ENCODE measurements around the gene TMC4. TPM values are rescaled to one million over a fixed set of nuclear protein-coding genes. Genes with fewer than 3 reads are reported as not detected.
A peak's percentile ranks its signal among the peaks of the same experiment; 100 is the strongest.
"Not testable (repeated sequence)": the region's sequence is repeated elsewhere in the genome, so short reads cannot be mapped to it uniquely, and the experiment has no call there.

Gene TMC4
- total RNA-seq, 3 donors from 2014 or later: 107 to 276 (median 178) TPM

DNA sequence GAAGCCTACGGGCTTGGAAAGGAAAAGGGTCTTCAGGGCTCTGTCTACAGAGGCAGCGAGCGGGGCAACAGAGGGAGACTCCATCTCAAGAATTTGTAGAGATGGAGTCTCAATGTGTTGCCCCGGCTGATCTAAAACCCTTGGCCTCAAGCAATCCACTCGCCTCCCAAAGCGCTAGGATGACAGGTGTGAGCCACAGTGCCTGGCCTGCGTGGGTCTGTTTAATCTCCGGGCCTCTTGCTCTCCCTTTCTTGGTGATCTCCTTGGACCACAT lies 35.8 kb upstream of the TMC4 start:
- Histone ChIP-seq H3K4me3 (no peak overlapping the region), H3K36me3 (ENCODE audit: low read depth) (peaks cover 7% of the 10 kb centered on the region), H3K4me1 (ENCODE audit: low read depth) (peaks cover 66% of the 10 kb centered on the region), H3K9me3 (no peaks in the 10 kb centered on the region)
- intact Hi-C loops (cut with DNase I, micrococcal nuclease): no loop called here
- ATAC-seq (no peak), DNase-seq (no peak)
- TF ChIP-seq CTCF (IDR thresholded peaks at IDR 0.05): no peak

GRCh38 chr19:54207983-54208783 lies 35.2 kb upstream of the TMC4 start:
- TF ChIP-seq CTCF (IDR thresholded peaks at IDR 0.05): no peak
- H3K36me3 ChIP-seq (ENCODE audit: low read depth): peaks cover 7% of the 10 kb centered on the region
- H3K4me3 ChIP-seq: no peak overlapping the region
- peaks cover 72% of the 10 kb centered on the region for H3K4me1 ChIP-seq (ENCODE audit: low read depth)
- no peaks in the 10 kb centered on the region for H3K9me3 ChIP-seq
- ATAC-seq (peak; percentile 7), DNase-seq (peak; percentile 43 to 64 (median 61))
- intact Hi-C loops (cut with DNase I, micrococcal nuclease): no loop called here

- intact Hi-C loops (cut with DNase I, micrococcal nuclease): no loop called here
- no peak for TF ChIP-seq CTCF (IDR thresholded peaks at IDR 0.05)
- H3K36me3 ChIP-seq (ENCODE audit: low read depth): peaks cover 7% of the 10 kb centered on the region
- H3K9me3 ChIP-seq: no peaks in the 10 kb centered on the region
- H3K4me3 ChIP-seq: no peak overlapping the region
- DNase-seq (peak in 1 of 3 donors; percentile 32), ATAC-seq (no peak)
- peaks cover 77% of the 10 kb centered on the region for H3K4me1 ChIP-seq (ENCODE audit: low read depth)
Observed at GRCh38 chr19:54207676-54207982, 34.7 kb upstream of the TMC4 start.

GRCh38 chr19:54207193-54207592 lies 34.2 kb upstream of the TMC4 start:
- intact Hi-C loops (cut with DNase I, micrococcal nuclease); H3K9me3 ChIP-seq; H3K36me3 ChIP-seq (ENCODE audit: low read depth); ATAC-seq; H3K4me3 ChIP-seq: not testable (repeated sequence)
- DNase-seq: peak in 1 of 3 donors; percentile 29
- H3K4me1 ChIP-seq (ENCODE audit: low read depth): peaks cover 82% of the 10 kb centered on the region

DNA sequence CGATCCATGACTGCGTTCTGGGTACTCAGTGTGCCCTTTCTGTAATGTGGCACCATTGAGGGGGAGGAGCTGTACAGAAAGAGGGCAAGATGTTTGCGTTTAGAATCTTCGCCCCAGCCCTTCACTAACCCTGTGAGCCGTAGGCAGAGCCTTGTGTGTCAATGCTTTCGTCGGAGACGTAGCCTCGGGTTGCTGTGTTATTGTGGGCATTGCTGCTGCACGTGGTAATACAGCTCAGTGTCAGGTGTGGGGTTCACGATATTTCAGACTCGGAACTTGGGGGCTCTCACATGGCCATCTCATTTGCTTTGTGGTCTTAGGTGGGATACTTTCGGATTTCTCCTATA lies 33.8 kb upstream of the TMC4 start:
- H3K9me3 ChIP-seq: no peaks in the 10 kb centered on the region
- intact Hi-C loops (cut with DNase I, micrococcal nuclease): no loop called here
- H3K4me1 ChIP-seq (ENCODE audit: low read depth): peaks cover 86% of the 10 kb centered on the region
- no peak overlapping the region for H3K4me3 ChIP-seq
- TF ChIP-seq CTCF (IDR thresholded peaks at IDR 0.05): no peak
- DNase-seq (no peak), ATAC-seq (no peak)
- peaks cover 7% of the 10 kb centered on the region for H3K36me3 ChIP-seq (ENCODE audit: low read depth)

DNA sequence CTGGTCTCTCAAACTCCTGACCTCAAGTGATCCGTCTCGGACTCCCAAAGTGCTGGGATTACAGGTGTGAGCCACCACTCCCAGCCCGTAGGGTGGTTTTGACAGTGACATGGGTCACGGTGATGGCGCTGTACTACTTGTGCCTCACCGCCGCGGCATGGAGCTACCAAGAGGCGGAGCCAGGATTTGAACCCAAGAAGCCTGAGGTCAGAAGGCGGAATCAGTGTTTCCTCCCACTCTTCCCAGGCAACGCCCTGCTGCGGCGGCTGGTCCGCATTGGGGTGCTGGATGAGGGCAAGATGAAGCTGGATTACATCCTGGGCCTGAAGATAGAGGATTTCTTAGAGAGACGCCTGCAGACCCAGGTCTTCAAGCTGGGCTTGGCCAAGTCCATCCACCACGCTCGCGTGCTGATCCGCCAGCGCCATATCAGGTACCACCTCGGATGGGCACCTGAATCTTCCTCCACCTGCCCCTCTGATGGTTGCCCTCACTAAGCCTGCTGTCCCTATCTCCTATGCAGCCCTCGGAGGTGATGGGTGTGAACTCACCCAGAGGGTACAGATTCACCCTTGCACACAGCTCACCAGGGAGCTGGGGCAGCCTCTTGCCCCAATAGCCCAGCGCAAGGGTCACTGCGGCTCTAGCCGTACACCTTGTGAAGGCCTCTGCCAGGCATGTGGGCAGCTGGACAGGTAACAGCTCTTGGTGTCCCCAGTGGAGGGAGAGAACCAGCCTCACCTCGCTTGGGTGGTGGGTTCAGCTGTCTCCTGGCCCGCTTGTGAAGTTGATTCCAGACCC lies 33.3 kb upstream of the TMC4 start:
- Histone ChIP-seq H3K36me3 (ENCODE audit: low read depth) (peaks cover 7% of the 10 kb centered on the region), H3K4me1 (ENCODE audit: low read depth) (peaks cover 87% of the 10 kb centered on the region), H3K9me3 (no peaks in the 10 kb centered on the region), H3K4me3 (no peak overlapping the region)
- DNase-seq (peak in 1 of 3 donors; percentile 27), ATAC-seq (no peak)
- intact Hi-C loops (cut with DNase I, micrococcal nuclease): no loop called here
- TF ChIP-seq CTCF (IDR thresholded peaks at IDR 0.05): no peak
